Neural cell (in vitro differentiated cells): ENCODE results near the gene AMPH. TPM values are rescaled to one million over a fixed set of nuclear protein-coding genes. Genes with fewer than 3 reads are reported as not detected.
A peak's percentile ranks its signal among the peaks of the same experiment; 100 is the strongest.

ENCODE experiments used
- H2AFZ ChIP-seq: fragments of 200-600, 300-800 bp; sonication (generic), shearing (Covaris generic); 2 replicates; pipeline ENCODE4 v1.6.0; 2014; ENCODE audit warnings: low read depth, mild to moderate bottlenecking, antibody characterized with exemption, low read length, moderate library complexity
- H3F3A ChIP-seq: fragments of 200-600 bp; shearing (Covaris generic); 2 replicates; pipeline ENCODE4 v1.6.1; 2016; ENCODE audit warnings: mild to moderate bottlenecking, moderate library complexity, mixed read lengths, antibody characterized with exemption, low read length; ENCODE audit not compliant: insufficient read depth, poor library complexity, severe bottlenecking
- H3K27ac ChIP-seq: fragments of 200-600, 300-800 bp; sonication (generic), shearing (Covaris generic); 2 replicates; pipeline ENCODE4 v1.5.1; 2014; ENCODE audit warnings: mild to moderate bottlenecking, low read length, moderate library complexity
- H3K27me3 ChIP-seq: fragments of 300-800, 200-600 bp; sonication (generic), shearing (Covaris generic); 2 replicates; pipeline ENCODE4 v1.6.0; 2014; ENCODE audit warnings: mild to moderate bottlenecking, low read depth, low read length, moderate library complexity; ENCODE audit not compliant: insufficient read depth
- H3K36me3 ChIP-seq: fragments of 300-800, 200-600 bp; sonication (generic), shearing (Covaris generic); 2 replicates; pipeline ENCODE4 v1.5.1; 2014; ENCODE audit warnings: mild to moderate bottlenecking, antibody characterized with exemption, low read length, moderate library complexity; ENCODE audit not compliant: insufficient read depth
- H3K4me2 ChIP-seq: fragments of 300-800, 200-600 bp; sonication (generic), shearing (Covaris generic); 2 replicates; pipeline ENCODE4 v1.6.0; 2014; ENCODE audit warnings: mild to moderate bottlenecking, low read length
- H3K4me3 ChIP-seq: fragments of 300-800, 200-600 bp; sonication (generic), shearing (Covaris generic); 2 replicates; pipeline ENCODE4 v1.5.1; 2014; ENCODE audit warnings: mild to moderate bottlenecking, low read length, moderate library complexity
- H3K79me2 ChIP-seq: fragments of 200-600 bp; shearing (Covaris generic); replicated peaks from 2 replicates; pipeline ENCODE4 v1.6.0; 2014; ENCODE audit warnings: mild to moderate bottlenecking, low read length, moderate library complexity; ENCODE audit not compliant: insufficient read depth
- H3K9ac ChIP-seq: fragments of 300-800, 200-600 bp; sonication (generic), shearing (Covaris generic); 2 replicates; pipeline ENCODE4 v1.6.1; 2016; ENCODE audit warnings: mild to moderate bottlenecking, low read length, mixed read lengths
- H3K9me2 ChIP-seq: fragments of 200-600 bp; shearing (Covaris generic); 2 replicates; pipeline ENCODE4 v1.6.1; 2016; ENCODE audit warnings: mild to moderate bottlenecking, low read length, mixed read lengths; ENCODE audit not compliant: insufficient read depth
- H3K9me3 ChIP-seq: fragments of 200-600, 300-800 bp; sonication (generic), shearing (Covaris generic); 2 replicates; pipeline ENCODE4 v1.6.1; 2016; ENCODE audit warnings: mild to moderate bottlenecking, mixed run types, low read length, moderate library complexity, mixed read lengths
- H4K20me1 ChIP-seq: fragments of 200-600 bp; shearing (Covaris generic); 2 replicates; pipeline ENCODE4 v1.6.1; 2016; ENCODE audit warnings: mild to moderate bottlenecking, mixed run types; ENCODE audit not compliant: insufficient read depth
- EP300 ChIP-seq: fragments of 450-650 bp; conservative IDR thresholded peaks from 2 replicates; pipeline ENCODE4 v1.6.1; 2014; ENCODE audit warnings: antibody characterized with exemption, mild to moderate bottlenecking, moderate library complexity; ENCODE audit not compliant: poor library complexity, severe bottlenecking
- EZH2 ChIP-seq: fragments of 200-600, 300-800 bp; shearing (Covaris generic), sonication (generic); IDR thresholded peaks from 2 replicates; pipeline ENCODE4 v1.6.1; 2014; ENCODE audit warnings: antibody characterized with exemption, low read length, borderline replicate concordance, mild to moderate bottlenecking; ENCODE audit not compliant: insufficient read depth, poor library complexity, severe bottlenecking
- MXI1 ChIP-seq: fragments of 450-650 bp; conservative IDR thresholded peaks from 2 replicates; pipeline ENCODE4 v1.6.1; 2014; ENCODE audit warnings: antibody characterized with exemption, mild to moderate bottlenecking; ENCODE audit not compliant: poor library complexity, severe bottlenecking
- POLR2AphosphoS5 ChIP-seq: IDR thresholded peaks from 2 replicates; pipeline ENCODE4 v1.6.1; 2012
- RAD21 ChIP-seq: fragments of 450-650 bp; conservative IDR thresholded peaks from 2 replicates; pipeline ENCODE4 v1.6.1; 2014; ENCODE audit warnings: antibody characterized with exemption, mild to moderate bottlenecking, moderate library complexity
- SMC3 ChIP-seq: fragments of 450-650 bp; conservative IDR thresholded peaks from 2 replicates; pipeline ENCODE4 v1.6.1; 2014; ENCODE audit warnings: antibody characterized with exemption, mild to moderate bottlenecking, moderate library complexity; ENCODE audit not compliant: poor library complexity
- TAF1 ChIP-seq: IDR thresholded peaks from 2 replicates; pipeline ENCODE4 v1.6.1; 2012; ENCODE audit warnings: low read depth
- polyA plus RNA-seq: library from polyadenylated mRNA; depleted of rRNA; stranded (reverse); fragments of >200 nt; gene quantifications from 2 replicates; pipeline ENCODE4 v1.2.3, GENCODE V29; 2014
- TF ChIP-seq, protein P1 (sequence below): IDR thresholded peaks from 2 replicates; pipeline ENCODE4 v1.6.1; 2012; ENCODE audit warnings: borderline replicate concordance
- TF ChIP-seq, protein P2 (sequence below): fragments of 450-650 bp; IDR thresholded peaks from 2 replicates; pipeline ENCODE4 v1.5.1; 2014; ENCODE audit warnings: antibody characterized with exemption, mild to moderate bottlenecking, moderate library complexity; ENCODE audit not compliant: poor library complexity, severe bottlenecking

The AMPH gene
- polyA plus RNA-seq, 1 donor from 2014 or later = 33.7 TPM

DNA sequence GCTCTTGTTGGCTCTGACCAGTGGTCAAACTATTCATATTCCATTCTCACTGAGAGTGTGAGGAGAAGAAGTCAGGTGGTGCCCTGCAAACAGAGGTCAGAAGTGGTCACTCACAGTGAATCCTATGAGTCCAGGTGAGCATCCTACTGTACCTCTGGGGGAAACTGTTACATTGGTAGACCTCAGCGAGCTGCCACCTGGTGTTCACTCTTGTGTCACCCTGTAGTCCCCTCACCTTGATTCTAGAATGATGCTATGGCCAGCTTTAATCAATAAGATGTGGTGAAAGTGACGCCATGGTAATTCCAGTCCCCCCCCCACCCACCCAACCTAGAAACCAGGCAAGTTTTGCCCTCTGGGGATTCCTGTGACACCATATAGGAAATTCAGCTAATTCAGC lies 1.2 kb upstream of the AMPH start:
- Histone ChIP-seq H3K79me2 (peaks cover 29% of the 10 kb centered on the region), H3K4me2 (no peak overlapping the region), H3K27ac (no peak overlapping the region), H2AFZ (no peak overlapping the region), H3K27me3 (no peaks in the 10 kb centered on the region), H3K4me3 (no peak overlapping the region), H4K20me1 (no peaks in the 10 kb centered on the region), H3F3A (no peaks in the 10 kb centered on the region), H3K9me2 (no peaks in the 10 kb centered on the region), H3K9me3 (no peaks in the 10 kb centered on the region), H3K9ac (no peak overlapping the region), H3K36me3 (no peaks in the 10 kb centered on the region)
- TF ChIP-seq, protein P1, sequence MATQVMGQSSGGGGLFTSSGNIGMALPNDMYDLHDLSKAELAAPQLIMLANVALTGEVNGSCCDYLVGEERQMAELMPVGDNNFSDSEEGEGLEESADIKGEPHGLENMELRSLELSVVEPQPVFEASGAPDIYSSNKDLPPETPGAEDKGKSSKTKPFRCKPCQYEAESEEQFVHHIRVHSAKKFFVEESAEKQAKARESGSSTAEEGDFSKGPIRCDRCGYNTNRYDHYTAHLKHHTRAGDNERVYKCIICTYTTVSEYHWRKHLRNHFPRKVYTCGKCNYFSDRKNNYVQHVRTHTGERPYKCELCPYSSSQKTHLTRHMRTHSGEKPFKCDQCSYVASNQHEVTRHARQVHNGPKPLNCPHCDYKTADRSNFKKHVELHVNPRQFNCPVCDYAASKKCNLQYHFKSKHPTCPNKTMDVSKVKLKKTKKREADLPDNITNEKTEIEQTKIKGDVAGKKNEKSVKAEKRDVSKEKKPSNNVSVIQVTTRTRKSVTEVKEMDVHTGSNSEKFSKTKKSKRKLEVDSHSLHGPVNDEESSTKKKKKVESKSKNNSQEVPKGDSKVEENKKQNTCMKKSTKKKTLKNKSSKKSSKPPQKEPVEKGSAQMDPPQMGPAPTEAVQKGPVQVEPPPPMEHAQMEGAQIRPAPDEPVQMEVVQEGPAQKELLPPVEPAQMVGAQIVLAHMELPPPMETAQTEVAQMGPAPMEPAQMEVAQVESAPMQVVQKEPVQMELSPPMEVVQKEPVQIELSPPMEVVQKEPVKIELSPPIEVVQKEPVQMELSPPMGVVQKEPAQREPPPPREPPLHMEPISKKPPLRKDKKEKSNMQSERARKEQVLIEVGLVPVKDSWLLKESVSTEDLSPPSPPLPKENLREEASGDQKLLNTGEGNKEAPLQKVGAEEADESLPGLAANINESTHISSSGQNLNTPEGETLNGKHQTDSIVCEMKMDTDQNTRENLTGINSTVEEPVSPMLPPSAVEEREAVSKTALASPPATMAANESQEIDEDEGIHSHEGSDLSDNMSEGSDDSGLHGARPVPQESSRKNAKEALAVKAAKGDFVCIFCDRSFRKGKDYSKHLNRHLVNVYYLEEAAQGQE = no peak
- no peak for TF ChIP-seq TAF1

DNA sequence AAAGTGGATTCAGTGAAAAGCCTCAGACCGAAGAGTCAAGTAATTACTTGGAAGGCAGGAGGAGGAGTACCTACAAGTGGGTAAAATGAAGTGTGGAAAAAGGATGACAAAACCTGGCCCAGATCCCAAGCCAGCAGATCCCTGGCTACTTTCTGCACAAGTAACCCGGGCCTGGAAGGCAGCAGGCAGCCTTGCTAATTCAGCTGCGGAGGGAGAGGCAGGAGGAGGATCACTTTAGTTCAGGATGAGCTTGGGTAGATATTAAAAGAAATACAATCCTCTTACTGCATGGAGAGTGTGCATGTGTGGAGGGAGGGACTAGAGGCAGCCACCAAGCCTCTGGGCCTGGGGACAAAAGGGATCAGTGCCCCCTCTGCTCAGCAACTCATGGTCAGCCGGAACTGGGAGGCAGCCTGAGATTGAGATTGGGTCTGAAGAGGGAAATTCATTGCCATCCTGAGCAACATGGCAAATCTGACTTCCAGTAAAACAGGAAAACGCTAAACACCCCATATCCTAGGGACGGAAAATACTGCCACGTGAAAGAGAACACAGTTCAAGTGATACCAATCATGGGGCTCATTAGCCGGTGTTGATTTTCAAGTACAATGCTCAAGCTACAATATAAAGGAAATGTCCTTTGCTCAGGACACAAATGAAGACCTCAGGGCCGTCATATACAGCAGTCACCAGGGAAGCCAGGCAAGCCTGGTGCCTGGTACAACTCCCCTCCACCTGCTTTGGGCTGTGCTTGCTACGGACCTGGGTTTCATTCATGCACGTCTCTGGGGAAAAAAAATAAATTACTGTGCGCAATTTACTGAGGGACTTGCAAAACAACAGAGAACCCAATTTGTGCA lies 1.3 kb downstream of the AMPH start:
- Histone ChIP-seq H3K9ac (peak overlapping the region; percentile 77), H2AFZ (no peak overlapping the region), H3K9me3 (no peaks in the 10 kb centered on the region), H3K27me3 (no peaks in the 10 kb centered on the region), H3K79me2 (peaks cover 38% of the 10 kb centered on the region), H3K4me3 (peak overlapping the region; percentile 91), H3K9me2 (no peaks in the 10 kb centered on the region), H3K27ac (no peak overlapping the region), H3F3A (no peaks in the 10 kb centered on the region), H3K36me3 (no peaks in the 10 kb centered on the region), H4K20me1 (no peaks in the 10 kb centered on the region), H3K4me2 (peak overlapping the region; percentile 62)
- no peak for TF ChIP-seq MXI1

DNA sequence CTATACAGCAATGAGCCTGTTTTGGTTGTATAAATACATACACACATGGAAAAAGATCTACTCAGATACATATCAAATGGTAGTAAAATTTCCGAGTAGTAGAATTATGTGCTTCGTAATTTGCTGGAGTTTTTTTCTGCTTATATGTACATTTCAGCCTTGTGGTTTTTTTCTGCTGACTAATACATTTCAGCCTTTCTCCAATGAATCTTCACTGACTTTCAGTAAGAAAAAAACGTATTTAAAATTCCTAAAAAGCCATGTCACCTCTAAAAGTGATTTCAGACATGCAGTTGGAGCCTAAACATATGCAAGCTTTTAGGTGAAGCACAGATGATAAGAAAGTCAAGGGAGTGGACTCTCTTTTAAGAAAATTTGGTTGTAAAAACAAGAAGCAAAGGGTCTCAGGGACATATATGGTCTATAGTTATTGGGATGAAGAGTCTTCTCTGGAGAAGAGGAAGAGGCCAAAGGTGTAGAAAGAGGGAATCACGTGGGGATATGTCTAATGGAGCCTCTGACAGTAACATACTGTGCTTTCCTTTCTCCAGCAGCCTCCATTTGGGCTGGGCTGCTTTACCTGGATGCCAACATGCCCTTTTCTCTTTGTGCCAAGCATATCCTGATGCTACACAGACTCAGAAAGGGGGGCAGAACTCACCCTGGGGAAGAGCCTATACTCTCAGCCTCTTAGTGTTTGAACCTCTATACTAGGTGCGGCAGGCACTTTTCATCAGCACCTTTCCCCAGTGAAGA lies 2.4 kb downstream of the AMPH start:
- Histone ChIP-seq H3F3A (no peaks in the 10 kb centered on the region), H3K79me2 (peaks cover 46% of the 10 kb centered on the region), H3K9ac (no peak overlapping the region), H3K9me3 (no peaks in the 10 kb centered on the region), H3K27ac (no peak overlapping the region), H3K4me3 (peak overlapping the region; percentile 91), H3K9me2 (no peaks in the 10 kb centered on the region), H3K27me3 (no peaks in the 10 kb centered on the region), H3K4me2 (peak overlapping the region; percentile 62), H2AFZ (no peak overlapping the region), H4K20me1 (no peaks in the 10 kb centered on the region), H3K36me3 (no peaks in the 10 kb centered on the region)
- TF ChIP-seq TAF1 (no peak), POLR2AphosphoS5 (no peak), EZH2 (no peak), RAD21 (no peak), SMC3 (no peak), MXI1 (no peak), EP300 (no peak)
- TF ChIP-seq, protein P1 = no peak
- TF ChIP-seq, protein P2, sequence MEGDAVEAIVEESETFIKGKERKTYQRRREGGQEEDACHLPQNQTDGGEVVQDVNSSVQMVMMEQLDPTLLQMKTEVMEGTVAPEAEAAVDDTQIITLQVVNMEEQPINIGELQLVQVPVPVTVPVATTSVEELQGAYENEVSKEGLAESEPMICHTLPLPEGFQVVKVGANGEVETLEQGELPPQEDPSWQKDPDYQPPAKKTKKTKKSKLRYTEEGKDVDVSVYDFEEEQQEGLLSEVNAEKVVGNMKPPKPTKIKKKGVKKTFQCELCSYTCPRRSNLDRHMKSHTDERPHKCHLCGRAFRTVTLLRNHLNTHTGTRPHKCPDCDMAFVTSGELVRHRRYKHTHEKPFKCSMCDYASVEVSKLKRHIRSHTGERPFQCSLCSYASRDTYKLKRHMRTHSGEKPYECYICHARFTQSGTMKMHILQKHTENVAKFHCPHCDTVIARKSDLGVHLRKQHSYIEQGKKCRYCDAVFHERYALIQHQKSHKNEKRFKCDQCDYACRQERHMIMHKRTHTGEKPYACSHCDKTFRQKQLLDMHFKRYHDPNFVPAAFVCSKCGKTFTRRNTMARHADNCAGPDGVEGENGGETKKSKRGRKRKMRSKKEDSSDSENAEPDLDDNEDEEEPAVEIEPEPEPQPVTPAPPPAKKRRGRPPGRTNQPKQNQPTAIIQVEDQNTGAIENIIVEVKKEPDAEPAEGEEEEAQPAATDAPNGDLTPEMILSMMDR = no peak
